NCI-H2029 (cell line): ENCODE measurements around the gene ZNF274.
"Not testable (repeated sequence)": the region's sequence is repeated elsewhere in the genome, so short reads cannot be mapped to it uniquely, and the experiment has no call there.

Experiments
- DNase-seq: peaks from one replicate; lab custom pipeline; 2025; lab: John Stamatoyannopoulos, UW

The ZNF274 gene

DNA sequence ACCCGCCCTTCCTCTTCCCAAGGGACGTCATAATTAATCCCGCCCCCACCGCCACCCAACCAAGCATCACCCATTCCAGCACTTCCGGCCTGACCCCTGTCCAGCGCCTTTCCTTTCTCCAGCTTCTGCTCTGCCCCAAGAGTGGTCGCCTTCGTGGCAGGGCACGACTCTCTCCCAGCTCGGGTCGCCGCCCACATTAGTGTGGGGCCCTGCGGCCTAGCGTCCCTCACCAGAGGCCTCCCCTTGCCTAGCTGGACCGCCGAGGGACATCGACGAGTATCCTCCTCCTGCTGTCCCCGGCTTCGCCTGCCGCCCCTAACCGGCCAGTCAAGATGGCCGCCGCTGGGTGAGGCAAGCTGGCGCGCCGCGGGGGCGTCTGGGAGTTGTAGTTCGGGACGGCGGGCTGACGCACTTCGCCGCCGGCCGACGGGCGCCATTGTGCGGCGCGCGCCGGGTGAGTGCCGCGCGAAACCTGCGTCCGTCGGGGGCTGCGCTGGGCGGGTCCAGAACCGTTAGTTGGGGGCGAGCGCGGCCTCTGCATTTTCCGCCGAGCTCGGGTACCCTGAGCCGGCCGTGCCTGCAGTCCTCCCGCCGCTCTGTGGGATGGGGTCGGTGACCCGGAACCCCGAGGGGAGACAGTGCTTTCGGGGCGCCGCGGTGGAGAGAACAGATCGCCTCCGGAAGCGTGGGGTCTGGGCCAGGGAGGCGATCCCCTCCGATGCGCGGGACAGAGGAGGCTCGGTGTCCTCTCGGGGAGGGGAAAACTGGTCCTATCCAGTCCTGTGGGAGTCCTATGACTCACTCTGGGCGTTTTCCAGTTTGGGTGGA lies at the start of gene ZNF274:
Gene ZNF274 (plus strand): TSS at position 73 of the 828 bp plus-strand sequence. CDS start 905 bp downstream, outside the sequence.
- peak; percentile 88 for DNase-seq

- no peak for DNase-seq
These were observed 48.6 kb upstream of the ZNF274 start for GRCh38 chr19:58134244-58134643.

- DNase-seq = no peak
These were observed 37.0 kb upstream of the ZNF274 start for GRCh38 chr19:58145849-58146248.

DNA sequence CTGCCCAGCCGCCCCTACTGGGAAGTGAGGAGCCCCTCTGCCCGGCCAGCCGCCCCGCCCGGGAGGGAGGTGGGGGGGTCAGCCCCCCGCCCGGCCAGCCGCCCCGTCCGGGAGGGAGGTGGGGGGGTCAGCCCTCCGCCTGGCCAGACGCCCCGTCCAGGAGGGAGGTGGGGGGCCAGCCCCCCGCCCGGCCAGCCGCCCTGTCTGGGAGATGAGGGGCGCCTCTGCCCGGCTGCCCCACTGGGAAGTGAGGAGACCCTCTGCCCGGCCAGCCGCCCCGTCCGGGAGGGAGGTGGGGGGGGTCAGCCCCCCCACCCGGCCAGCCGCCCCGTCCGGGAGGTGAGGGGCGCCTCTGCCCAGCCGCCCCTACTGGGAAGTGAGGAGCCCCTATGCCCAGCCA lies 35.4 kb upstream of the ZNF274 start:
- not testable (repeated sequence) for DNase-seq

DNA sequence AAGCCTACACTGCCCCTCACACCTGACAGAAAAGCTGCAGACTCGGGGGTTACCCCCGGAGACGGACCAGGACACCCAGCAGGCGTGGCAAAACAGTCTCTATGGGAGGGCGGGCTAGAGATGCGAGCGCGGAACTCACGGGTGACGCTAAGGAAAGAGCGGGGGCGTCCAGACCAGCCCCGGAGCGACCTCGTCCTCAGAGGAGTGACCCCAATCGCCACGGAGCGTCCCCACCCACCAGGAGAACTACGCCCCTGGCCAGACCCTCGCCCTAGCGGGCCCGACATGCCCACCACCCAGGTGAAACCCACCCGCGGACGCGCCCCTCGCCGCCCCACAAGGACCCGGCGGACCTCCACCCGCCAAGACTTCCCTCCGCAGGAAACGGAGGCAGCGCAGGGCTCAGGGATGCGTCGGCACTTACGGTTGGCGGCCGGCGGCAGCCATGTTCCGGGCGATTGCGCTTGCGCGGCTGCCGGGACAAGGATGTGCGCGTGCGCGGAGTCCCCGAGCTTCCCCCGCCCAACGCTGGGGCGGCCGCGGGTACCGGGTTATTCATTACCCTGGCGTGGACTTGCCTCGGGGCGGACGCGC lies 32.4 kb upstream of the ZNF274 start, which contains the start of gene ZNF329:
Gene ZNF329 (minus strand): TSS at position 462 of the 594 bp plus-strand sequence. CDS start 21,286 bp downstream, outside the sequence.
- peak; percentile 67 for DNase-seq

- no peak for DNase-seq
These were observed 29.5 kb upstream of the ZNF274 start for GRCh38 chr19:58153386-58153785.

DNA sequence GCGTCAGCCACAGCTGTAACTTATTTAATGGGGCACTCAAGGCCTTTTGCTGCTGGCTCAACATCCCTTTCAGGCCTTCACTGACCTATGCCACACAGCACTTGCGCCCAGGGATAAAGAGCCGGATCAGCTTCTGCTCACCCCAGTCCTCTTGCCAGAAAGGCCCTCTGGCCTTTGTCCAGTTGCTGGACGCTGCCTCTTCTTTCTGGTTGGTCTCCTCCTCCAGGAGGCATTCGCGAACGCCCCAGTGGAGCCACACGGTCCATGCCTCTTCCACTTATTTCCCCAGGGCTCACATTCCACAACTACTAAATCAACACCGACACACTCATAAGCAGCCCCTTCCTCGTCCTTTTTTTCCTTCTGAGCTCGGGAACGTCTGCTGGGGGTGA lies 28.6 kb upstream of the ZNF274 start:
- DNase-seq = no peak

GRCh38 chr19:58154679-58155648 lies 27.9 kb upstream of the ZNF274 start:
- DNase-seq = peak; percentile 79

- DNase-seq = no peak
These were observed 25.7 kb upstream of the ZNF274 start for GRCh38 chr19:58157045-58157728.

DNA sequence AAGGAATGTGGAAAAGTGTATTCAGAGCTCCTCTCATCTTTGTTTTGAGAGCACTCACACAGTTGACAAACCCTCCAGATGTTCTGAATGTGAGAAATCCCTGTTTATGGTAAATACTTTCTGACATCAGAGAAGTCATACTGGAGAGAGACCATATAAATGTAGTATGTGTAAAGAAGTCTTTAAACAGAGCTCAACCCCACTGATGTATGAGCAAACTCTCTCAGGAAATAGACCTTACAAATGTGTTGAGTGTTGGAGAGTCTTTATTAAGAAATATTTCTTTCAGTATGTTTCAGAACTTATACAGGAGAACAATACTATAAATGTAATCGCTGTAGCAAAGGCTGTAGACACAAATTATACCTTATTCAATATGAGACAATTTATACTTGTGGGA lies 16.6 kb upstream of the ZNF274 start:
- DNase-seq = no peak

DNA sequence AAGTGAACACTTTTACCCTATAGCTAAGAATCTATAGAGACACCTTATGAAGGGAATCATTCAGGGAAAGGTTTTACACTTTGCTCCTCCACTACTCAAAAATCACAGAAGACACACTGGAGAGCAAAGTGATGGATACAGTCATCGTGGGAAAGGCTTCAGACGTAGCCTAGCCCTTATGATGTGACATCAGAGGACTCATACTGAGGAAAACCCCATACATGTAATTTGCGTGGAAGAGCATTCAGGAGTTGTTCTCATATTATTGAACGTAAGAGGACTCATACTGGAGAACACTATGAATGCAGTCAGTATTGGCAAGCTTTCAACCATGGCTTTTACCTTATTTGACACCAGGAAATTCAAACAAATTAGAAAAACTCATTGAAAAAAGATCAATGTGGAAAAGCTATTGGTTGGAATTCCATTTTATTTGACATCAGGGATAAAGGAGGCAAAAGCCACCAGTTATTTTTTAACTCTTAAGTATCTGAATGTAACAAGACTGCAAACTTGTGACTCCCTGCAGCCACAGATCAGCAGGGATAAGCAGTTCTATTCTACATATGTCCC lies 16.1 kb upstream of the ZNF274 start:
- no peak for DNase-seq

- DNase-seq = no peak
These were observed 12.0 kb upstream of the ZNF274 start for GRCh38 chr19:58170860-58171259.

DNA sequence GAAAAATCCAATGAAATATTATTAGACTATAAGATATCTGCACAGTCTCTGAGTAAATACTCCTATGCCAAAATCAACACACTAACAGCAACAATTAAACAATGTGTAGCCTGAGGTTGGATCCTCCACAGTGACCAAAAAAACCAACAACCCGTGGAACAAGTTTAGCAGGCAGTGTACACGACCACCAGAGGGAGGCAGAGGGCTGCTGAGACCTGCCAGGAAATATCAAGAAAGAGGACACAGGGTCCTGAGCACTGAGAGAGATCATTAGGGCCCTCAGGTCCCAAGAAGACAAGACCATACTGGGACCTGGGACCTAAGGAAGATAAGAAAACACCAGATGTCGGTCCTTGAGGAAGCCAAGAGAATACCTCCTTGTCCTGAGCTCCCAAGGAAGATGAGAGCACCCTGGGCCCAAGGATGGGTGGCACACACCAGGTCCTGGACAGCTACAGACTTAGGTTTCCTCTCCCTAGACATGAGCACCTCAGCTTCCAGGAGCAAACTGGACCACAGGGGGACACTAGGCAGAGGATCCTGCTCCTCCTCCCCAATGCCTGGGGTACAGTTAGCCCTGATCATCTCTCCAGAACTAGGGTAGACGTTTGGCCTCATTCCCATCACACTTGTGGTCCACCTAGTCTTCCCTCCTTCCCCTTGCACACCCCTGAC lies 822 bp upstream of the ZNF274 start:
- peak; percentile 25 for DNase-seq

DNA sequence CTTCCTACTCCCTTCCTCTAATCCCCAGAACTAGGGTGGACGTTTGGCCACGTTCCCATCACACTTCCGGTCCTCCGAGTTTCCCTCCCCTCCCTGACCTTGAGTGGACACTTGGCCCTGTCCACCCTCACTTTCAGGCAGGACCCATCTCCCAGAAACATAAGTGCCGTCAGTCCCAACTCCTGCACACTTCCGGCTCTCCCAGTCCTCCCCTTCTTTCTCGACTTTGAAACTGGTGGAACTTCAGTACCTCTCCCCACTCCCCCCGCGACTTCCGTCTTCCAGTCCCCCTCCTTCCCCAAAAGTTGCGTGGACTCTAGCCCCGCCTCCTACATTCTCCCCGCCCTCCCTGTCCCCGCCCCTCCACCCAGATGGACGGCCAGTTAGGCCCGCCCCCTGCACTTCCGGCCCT lies 278 bp upstream of the ZNF274 start:
- no peak for DNase-seq

- DNase-seq = no peak
These were observed 955 bp downstream of the ZNF274 start for GRCh38 chr19:58183817-58184215.

DNA sequence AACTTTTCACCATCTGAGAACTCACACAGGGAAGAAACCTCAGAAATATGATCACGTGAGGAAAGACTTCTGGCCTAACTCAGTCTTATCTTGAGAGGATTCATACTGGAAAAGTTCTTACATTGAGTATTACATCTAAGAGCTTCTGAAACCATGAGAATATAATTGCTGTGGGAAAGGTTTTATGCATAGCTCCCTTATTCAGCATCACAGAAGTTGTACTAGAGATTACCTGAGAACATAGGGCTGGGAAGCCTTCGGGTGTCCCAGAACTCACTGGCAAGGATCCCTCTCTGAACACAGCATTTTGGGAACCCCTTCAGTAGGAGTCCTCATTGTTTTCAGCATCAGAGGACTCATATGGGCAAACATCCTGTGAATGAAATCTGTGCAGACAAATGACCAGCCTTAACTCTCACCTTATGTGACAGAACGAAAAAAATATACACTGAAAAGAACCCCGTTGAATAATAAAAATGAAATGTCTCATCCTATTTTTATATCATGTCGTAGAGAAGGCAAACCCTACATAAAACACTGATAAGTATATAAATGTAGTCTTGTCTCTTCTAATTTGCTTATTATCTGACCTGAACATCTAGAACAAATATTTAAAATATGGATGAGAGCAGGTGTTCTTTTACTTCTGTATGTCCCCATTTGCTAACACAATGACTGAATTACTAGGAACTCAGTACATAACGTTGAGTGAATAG lies 14.2 kb downstream of the ZNF274 start:
- DNase-seq = no peak

DNA sequence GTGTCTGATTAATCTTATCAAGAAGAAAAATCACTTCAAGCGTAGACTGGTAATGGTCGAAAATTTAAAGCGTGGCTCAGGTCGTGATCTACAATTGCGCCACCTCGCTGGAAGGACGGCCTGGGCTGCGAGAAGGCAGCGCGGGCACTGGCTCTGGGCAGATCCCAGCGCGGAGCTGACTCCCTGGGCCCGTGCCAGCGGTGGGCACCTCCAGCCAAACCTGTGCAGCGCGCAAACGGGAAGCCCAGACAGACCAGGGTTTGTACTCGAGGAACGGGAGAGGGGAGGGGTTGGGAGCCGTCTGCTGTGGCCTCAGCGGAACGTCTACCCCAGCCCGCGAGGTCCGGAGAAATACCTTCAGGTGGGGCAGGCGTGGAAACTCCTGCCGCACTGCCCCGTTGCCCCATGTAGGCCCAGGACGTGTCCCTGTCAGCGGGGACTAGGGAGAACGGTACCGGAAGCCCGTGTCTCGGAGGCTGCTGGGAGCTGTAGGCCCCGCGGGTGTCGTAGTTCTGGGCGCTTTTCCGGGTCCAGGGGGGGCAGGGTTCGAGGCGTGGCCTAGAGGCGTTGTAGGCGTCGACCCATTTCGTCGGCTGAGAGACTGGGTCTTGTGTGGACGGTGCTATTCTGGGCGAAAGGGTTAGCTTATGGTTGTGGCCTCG lies 21.1 kb downstream of the ZNF274 start:
- DNase-seq = no peak

GRCh38 chr19:58204566-58204965 lies 21.7 kb downstream of the ZNF274 start:
- no peak for DNase-seq

DNA sequence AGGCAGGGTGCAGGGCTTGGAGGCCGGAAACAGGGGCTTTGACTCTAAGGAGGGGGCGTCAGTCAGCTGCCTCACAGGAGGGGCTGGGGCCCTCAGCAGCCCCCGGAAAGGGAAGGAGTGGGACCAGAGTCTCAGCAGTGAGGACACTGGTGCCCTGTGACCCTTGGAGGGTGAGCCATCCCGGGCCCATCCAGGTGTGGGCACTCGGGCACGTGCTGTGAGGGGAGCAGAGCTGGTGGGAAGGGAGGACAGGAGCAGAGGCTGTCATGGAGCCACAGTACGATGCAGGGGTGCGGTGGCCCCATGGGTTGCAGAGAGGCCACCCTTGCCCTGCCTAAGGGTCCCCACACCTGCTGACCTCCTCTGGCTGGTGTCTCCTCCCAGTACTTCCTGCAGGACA lies 26.7 kb downstream of the ZNF274 start:
- DNase-seq = no peak
